ENCODE data around the gene BTNL2.

DNA sequence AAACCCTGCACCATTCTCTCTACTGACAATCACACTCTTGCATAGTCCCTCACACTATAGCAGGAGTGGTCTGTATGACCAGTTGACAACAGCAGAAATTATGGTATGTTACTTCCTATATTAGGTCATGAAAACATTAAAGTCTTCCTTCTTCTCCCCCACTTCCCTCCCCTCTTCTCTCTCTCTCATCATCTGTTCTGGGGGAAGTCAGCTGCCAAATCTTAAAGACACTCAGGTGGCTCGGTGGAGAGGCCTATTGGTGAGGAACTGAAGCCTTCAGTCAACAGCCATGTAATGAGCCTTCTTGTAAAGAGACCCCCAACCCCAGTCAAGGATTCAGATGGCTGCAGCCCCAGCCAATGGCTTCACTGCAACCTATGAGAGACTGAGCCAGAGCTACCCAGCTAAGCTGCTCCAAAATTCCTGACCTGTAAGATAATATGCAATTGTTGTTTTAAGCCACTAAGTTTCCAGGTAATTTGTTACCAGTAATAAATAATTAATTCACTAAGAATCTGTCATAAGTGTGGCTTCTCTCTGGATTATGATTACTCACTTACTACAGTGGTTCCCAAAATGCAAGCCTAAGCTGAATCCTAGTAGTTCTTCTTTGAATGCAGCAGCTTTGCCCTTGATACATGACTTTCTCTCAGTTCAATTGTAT lies 24.1 kb downstream of the BTNL2 start:
- TF ChIP-seq, protein P1, sequence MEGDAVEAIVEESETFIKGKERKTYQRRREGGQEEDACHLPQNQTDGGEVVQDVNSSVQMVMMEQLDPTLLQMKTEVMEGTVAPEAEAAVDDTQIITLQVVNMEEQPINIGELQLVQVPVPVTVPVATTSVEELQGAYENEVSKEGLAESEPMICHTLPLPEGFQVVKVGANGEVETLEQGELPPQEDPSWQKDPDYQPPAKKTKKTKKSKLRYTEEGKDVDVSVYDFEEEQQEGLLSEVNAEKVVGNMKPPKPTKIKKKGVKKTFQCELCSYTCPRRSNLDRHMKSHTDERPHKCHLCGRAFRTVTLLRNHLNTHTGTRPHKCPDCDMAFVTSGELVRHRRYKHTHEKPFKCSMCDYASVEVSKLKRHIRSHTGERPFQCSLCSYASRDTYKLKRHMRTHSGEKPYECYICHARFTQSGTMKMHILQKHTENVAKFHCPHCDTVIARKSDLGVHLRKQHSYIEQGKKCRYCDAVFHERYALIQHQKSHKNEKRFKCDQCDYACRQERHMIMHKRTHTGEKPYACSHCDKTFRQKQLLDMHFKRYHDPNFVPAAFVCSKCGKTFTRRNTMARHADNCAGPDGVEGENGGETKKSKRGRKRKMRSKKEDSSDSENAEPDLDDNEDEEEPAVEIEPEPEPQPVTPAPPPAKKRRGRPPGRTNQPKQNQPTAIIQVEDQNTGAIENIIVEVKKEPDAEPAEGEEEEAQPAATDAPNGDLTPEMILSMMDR (IDR thresholded peaks at IDR 0.05; ENCODE audit: extremely low read depth in 1 of 2, insufficient read depth in 1 of 2, low read depth in 1 of 2, low read length in 2 of 2), result no peak
- TF ChIP-seq, protein P2, sequence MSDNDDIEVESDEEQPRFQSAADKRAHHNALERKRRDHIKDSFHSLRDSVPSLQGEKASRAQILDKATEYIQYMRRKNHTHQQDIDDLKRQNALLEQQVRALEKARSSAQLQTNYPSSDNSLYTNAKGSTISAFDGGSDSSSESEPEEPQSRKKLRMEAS (IDR thresholded peaks at IDR 0.05; ENCODE audit: insufficient read depth, insufficient read length), result no peak
- TF ChIP-seq EZH2 (IDR thresholded peaks at IDR 0.05; ENCODE audit: borderline replicate concordance, low read depth, low read length, severe bottlenecking) (no peak), POLR2A (IDR thresholded peaks at IDR 0.05; ENCODE audit: low read depth, low read length) (no peak), GATA2 (IDR thresholded peaks at IDR 0.05; ENCODE audit: insufficient read depth, insufficient read length, low read depth, low read length) (no peak), POLR2AphosphoS5 (IDR thresholded peaks at IDR 0.05; ENCODE audit: insufficient read depth, low read depth, low read length) (no peak), FOS (IDR thresholded peaks at IDR 0.05; ENCODE audit: borderline replicate concordance, insufficient read depth, low read length) (no peak)
